ENCODE results near the gene OIT3. TPM values are rescaled to one million over a fixed set of nuclear protein-coding genes. Genes with fewer than 3 reads are reported as not detected.

The OIT3 gene
- total RNA-seq, 1 experiment from 2014 or later = 1.4 TPM

- H3K9me3 Mint-ChIP-seq (ENCODE audit: low read depth, unreplicated experiment) = no peaks in the 10 kb centered on the region
- H3K27ac Mint-ChIP-seq (ENCODE audit: unreplicated experiment) = no peak overlapping the region
- no peak for DNase-seq
- intact Hi-C loops (cut with micrococcal nuclease; ENCODE audit: unreplicated experiment) = no loop called here
- no peak for TF ChIP-seq CTCF (IDR thresholded peaks at IDR 0.05; ENCODE audit: unreplicated experiment)
- H3K36me3 Mint-ChIP-seq (ENCODE audit: insufficient read depth, unreplicated experiment) = peaks cover 3% of the 10 kb centered on the region
- H3K27me3 Mint-ChIP-seq (ENCODE audit: unreplicated experiment) = no peaks in the 10 kb centered on the region
- no TSS peak for BruUV-seq (replicated peaks)
- H3K4me3 Mint-ChIP-seq (ENCODE audit: low read depth, unreplicated experiment) = no peak overlapping the region
- CTCF ChIA-PET = interaction anchor here (0.7 kb wide), 2 partner anchors 155 to 212 kb away, joined by 4 read pairs; no protein-coding TSS in a partner anchor
- peaks cover 5% of the 10 kb centered on the region for H3K4me1 Mint-ChIP-seq (ENCODE audit: low read depth, unreplicated experiment)
These were observed 42.0 kb upstream of the OIT3 start for GRCh38 chr10:72851509-72851908.

- CTCF ChIA-PET = no interaction called here
- Mint-ChIP-seq H3K36me3 (ENCODE audit: insufficient read depth, unreplicated experiment) (no peaks in the 10 kb centered on the region), H3K4me3 (ENCODE audit: low read depth, unreplicated experiment) (no peak overlapping the region), H3K27ac (ENCODE audit: unreplicated experiment) (no peak overlapping the region), H3K27me3 (ENCODE audit: unreplicated experiment) (no peaks in the 10 kb centered on the region), H3K9me3 (ENCODE audit: low read depth, unreplicated experiment) (no peaks in the 10 kb centered on the region), H3K4me1 (ENCODE audit: low read depth, unreplicated experiment) (no peaks in the 10 kb centered on the region)
- no peak for DNase-seq
- intact Hi-C loops (cut with micrococcal nuclease; ENCODE audit: unreplicated experiment) = no loop called here
- no TSS peak for BruUV-seq (replicated peaks)
- no peak for TF ChIP-seq CTCF (IDR thresholded peaks at IDR 0.05; ENCODE audit: unreplicated experiment)
These were observed 41.0 kb upstream of the OIT3 start for GRCh38 chr10:72852508-72852907.

DNA sequence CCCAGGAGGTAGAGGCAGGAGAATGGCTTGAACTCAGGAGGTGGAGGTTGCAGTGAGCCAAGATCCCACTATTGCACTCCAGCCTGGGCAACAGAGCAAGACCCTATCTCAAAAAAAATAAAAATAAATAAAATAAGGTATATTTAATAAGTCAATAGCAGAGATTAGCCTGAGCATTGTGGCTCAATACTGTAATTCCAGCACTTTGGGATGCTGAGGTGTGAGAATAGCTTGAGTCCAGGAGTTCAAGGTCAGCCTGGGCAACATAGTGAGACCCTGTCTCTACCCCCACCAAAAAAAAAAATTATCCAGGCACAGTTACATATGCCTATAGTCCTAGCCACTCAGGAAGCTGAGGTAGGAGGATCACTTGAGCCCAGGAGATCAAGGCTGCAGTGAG lies 38.4 kb upstream of the OIT3 start:
- H3K4me1 Mint-ChIP-seq (ENCODE audit: low read depth, unreplicated experiment) = no peaks in the 10 kb centered on the region
- intact Hi-C loops (cut with micrococcal nuclease; ENCODE audit: unreplicated experiment) = no loop called here
- H3K27ac Mint-ChIP-seq (ENCODE audit: unreplicated experiment) = no peak overlapping the region
- no peaks in the 10 kb centered on the region for H3K36me3 Mint-ChIP-seq (ENCODE audit: insufficient read depth, unreplicated experiment)
- H3K27me3 Mint-ChIP-seq (ENCODE audit: unreplicated experiment) = no peaks in the 10 kb centered on the region
- H3K9me3 Mint-ChIP-seq (ENCODE audit: low read depth, unreplicated experiment) = no peaks in the 10 kb centered on the region
- CTCF ChIA-PET = interaction anchor here (0.7 kb wide), 1 partner anchor 149 kb away, joined by 3 read pairs; no protein-coding TSS in a partner anchor
- TF ChIP-seq CTCF (IDR thresholded peaks at IDR 0.05; ENCODE audit: unreplicated experiment) = no peak
- no TSS peak for BruUV-seq (replicated peaks)
- no peak overlapping the region for H3K4me3 Mint-ChIP-seq (ENCODE audit: low read depth, unreplicated experiment)
- DNase-seq = no peak

- Mint-ChIP-seq H3K9me3 (ENCODE audit: low read depth, unreplicated experiment) (no peaks in the 10 kb centered on the region), H3K27ac (ENCODE audit: unreplicated experiment) (no peak overlapping the region), H3K27me3 (ENCODE audit: unreplicated experiment) (no peaks in the 10 kb centered on the region), H3K4me3 (ENCODE audit: low read depth, unreplicated experiment) (no peak overlapping the region), H3K36me3 (ENCODE audit: insufficient read depth, unreplicated experiment) (peaks cover 2% of the 10 kb centered on the region), H3K4me1 (ENCODE audit: low read depth, unreplicated experiment) (no peaks in the 10 kb centered on the region)
- no peak for DNase-seq
- CTCF ChIA-PET = interaction anchor here (0.7 kb wide), 1 partner anchor 25 kb away, joined by 5 read pairs; no protein-coding TSS in a partner anchor
- BruUV-seq (replicated peaks) = no TSS peak
- intact Hi-C loops (cut with micrococcal nuclease; ENCODE audit: unreplicated experiment) = no loop called here
- no peak for TF ChIP-seq CTCF (IDR thresholded peaks at IDR 0.05; ENCODE audit: unreplicated experiment)
These were observed 37.7 kb upstream of the OIT3 start for GRCh38 chr10:72855790-72856189.
